ENCODE data around the gene ACTN4. TPM values are rescaled to one million over a fixed set of nuclear protein-coding genes. Genes with fewer than 3 reads are reported as not detected.

ACTN4 gene
- total RNA-seq, 2 experiments from 2014 or later, result 86.8 to 178 TPM

DNA sequence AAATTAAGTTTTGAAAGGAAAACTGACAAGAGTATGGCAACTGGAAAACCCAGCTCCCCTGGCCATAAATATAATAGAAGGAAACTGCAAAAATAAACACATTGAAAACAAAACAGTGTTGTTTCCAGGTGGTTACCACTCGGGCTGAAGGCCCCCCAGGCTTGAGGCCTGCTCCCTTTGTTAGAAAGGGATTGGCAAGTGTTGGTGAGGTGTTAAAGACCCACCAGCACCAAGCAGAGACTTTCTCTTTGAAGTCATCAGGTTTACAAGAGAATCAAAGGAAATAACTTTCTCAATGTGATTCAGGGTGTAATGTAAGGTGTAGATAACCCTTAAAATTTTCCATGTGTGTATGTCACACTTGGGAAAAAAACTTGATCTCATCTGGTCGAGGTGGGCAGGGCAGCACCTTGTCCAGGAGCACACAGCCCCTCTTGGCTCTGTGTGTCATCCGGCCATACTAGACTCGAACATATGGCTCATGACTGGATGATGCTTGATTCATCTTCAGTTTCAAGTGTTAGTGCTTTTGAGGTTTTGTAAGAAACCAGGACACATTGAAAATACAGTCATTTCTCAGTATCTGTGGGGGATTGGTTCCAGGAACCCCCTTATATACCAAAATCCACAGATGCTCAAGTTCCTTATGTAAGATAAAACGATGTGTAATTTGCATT lies 7.8 kb downstream of the ACTN4 start:
- peaks cover 14% of the 10 kb centered on the region for H3K4me1 ChIP-seq (ENCODE audit: insufficient read depth, low read length, poor library complexity, severe bottlenecking)
- POLR2A ChIA-PET, result no interaction called here
- no peaks in the 10 kb centered on the region for H3K9me2 ChIP-seq (ENCODE audit: insufficient read depth, low read length)
- CTCF ChIA-PET (ENCODE audit: unreplicated experiment), result no interaction called here
- no peak for DNase-seq (ENCODE audit: low spot score)
- no peak overlapping the region for H3K27ac ChIP-seq (ENCODE audit: low read depth, low read length, poor library complexity, severe bottlenecking)
- H3K4me3 ChIP-seq (ENCODE audit: low read depth, low read length, poor library complexity, severe bottlenecking), result no peak overlapping the region
- H2AFZ ChIP-seq (ENCODE audit: low read length), result no peak overlapping the region
- TF ChIP-seq CTCF (conservative IDR thresholded peaks at IDR 0.05; ENCODE audit: low read length), result no peak
- TF ChIP-seq EZH2phosphoT487 (IDR thresholded peaks at IDR 0.05; ENCODE audit: borderline replicate concordance, low read depth, low read length), result no peak
- no peak overlapping the region for H3K4me2 ChIP-seq (ENCODE audit: low read length)
- H3K9me3 ChIP-seq (ENCODE audit: low read length), result no peaks in the 10 kb centered on the region
- intact Hi-C loops (cut with micrococcal nuclease; ENCODE audit: unreplicated experiment), result no loop called here
- H4K20me1 ChIP-seq (ENCODE audit: insufficient read depth, low read length), result peaks cover 29% of the 10 kb centered on the region
- H3K79me2 ChIP-seq (ENCODE audit: insufficient read depth, low read depth, low read length), result peaks cover 80% of the 10 kb centered on the region
- no TSS peak for BruUV-seq (replicated peaks)
- peaks cover 39% of the 10 kb centered on the region for H3K36me3 ChIP-seq (ENCODE audit: insufficient read depth, low read length)

GRCh38 chr19:38656171-38656981 lies 8.9 kb downstream of the ACTN4 start:
- H3K9me3 ChIP-seq (ENCODE audit: low read length), result no peaks in the 10 kb centered on the region
- CTCF ChIA-PET (ENCODE audit: unreplicated experiment), result no interaction called here
- peaks cover 73% of the 10 kb centered on the region for H3K79me2 ChIP-seq (ENCODE audit: insufficient read depth, low read depth, low read length)
- H4K20me1 ChIP-seq (ENCODE audit: insufficient read depth, low read length), result peaks cover 29% of the 10 kb centered on the region
- peaks cover 10% of the 10 kb centered on the region for H3K4me1 ChIP-seq (ENCODE audit: insufficient read depth, low read length, poor library complexity, severe bottlenecking)
- H3K36me3 ChIP-seq (ENCODE audit: insufficient read depth, low read length), result peaks cover 39% of the 10 kb centered on the region
- no TSS peak for BruUV-seq (replicated peaks)
- no peak overlapping the region for H3K4me3 ChIP-seq (ENCODE audit: low read depth, low read length, poor library complexity, severe bottlenecking)
- H3K9me2 ChIP-seq (ENCODE audit: insufficient read depth, low read length), result no peaks in the 10 kb centered on the region
- H3K27ac ChIP-seq (ENCODE audit: low read depth, low read length, poor library complexity, severe bottlenecking), result no peak overlapping the region
- no peak for DNase-seq (ENCODE audit: low spot score)
- POLR2A ChIA-PET, result interaction anchor here (0.6 to 1.0 kb wide), 3 partner anchors 7 to 68 kb away, joined by 3 to 5 read pairs (median 3); partner anchors contain the start of gene ACTN4
- intact Hi-C loops (cut with micrococcal nuclease; ENCODE audit: unreplicated experiment), result no loop called here
- no peak for TF ChIP-seq CTCF (conservative IDR thresholded peaks at IDR 0.05; ENCODE audit: low read length)
- no peak for TF ChIP-seq EZH2phosphoT487 (IDR thresholded peaks at IDR 0.05; ENCODE audit: borderline replicate concordance, low read depth, low read length)
- no peak overlapping the region for H3K4me2 ChIP-seq (ENCODE audit: low read length)
- no peak overlapping the region for H2AFZ ChIP-seq (ENCODE audit: low read length)
